A673 (cell line): ENCODE results near the gene OR5W2.
"Not testable (repeated sequence)": the region's sequence is repeated elsewhere in the genome, so short reads cannot be mapped to it uniquely, and the experiment has no call there.

Experiments
- EZH2 ChIP-seq: fragments of 200-600 bp; sonication (generic); IDR thresholded peaks from 2 replicates; pipeline ENCODE4 v1.6.1; 2017; ENCODE audit warnings: borderline replicate concordance, low read depth, mild to moderate bottlenecking, mixed read lengths, antibody characterized with exemption, low read length; ENCODE audit not compliant: poor library complexity, severe bottlenecking
- TF ChIP-seq, protein P1 (sequence below): fragments of 300-800, 200-600 bp; sonication (generic); conservative IDR thresholded peaks from 2 replicates; pipeline ENCODE4 v1.5.1; 2017; ENCODE audit warnings: low read depth, mild to moderate bottlenecking, antibody characterized with exemption, low read length, moderate library complexity, mixed read lengths

DNA sequence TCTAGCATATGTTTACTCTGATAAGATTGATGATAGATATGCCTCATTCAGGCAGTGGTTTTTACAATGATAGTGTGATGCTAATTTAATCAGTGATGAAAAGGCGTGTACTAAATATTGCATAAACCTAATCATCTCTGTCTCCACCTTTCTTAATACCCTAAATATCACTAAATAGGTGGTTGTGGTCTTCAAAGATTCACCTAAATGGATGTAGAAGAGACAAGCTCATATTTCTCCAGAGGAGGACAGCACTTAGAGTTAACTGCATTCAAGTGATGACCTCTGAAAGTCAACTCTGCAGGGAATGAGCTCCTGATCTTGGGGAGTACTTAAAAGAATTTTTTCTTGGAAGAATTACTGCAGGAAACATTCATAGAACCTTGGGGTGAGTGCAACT is 31.4 kb downstream of the OR5W2 start, which contains the start of gene TRIM51:
- TF ChIP-seq, protein P1, sequence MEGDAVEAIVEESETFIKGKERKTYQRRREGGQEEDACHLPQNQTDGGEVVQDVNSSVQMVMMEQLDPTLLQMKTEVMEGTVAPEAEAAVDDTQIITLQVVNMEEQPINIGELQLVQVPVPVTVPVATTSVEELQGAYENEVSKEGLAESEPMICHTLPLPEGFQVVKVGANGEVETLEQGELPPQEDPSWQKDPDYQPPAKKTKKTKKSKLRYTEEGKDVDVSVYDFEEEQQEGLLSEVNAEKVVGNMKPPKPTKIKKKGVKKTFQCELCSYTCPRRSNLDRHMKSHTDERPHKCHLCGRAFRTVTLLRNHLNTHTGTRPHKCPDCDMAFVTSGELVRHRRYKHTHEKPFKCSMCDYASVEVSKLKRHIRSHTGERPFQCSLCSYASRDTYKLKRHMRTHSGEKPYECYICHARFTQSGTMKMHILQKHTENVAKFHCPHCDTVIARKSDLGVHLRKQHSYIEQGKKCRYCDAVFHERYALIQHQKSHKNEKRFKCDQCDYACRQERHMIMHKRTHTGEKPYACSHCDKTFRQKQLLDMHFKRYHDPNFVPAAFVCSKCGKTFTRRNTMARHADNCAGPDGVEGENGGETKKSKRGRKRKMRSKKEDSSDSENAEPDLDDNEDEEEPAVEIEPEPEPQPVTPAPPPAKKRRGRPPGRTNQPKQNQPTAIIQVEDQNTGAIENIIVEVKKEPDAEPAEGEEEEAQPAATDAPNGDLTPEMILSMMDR: not testable (repeated sequence)
- TF ChIP-seq EZH2: not testable (repeated sequence)
